ENCODE measurements around the gene TMEFF1.
"Not testable (repeated sequence)": the region's sequence is repeated elsewhere in the genome, so short reads cannot be mapped to it uniquely, and the experiment has no call there.

TMEFF1 gene

GRCh38 chr9:100472788-100473275 lies at the start of gene TMEFF1:
Gene TMEFF1 (plus strand): TSS chr9:100473149. CDS start chr9:100473545, 396 bp downstream.
- no peak for DNase-seq (ENCODE audit: low read depth)

- DNase-seq (ENCODE audit: low read depth): no peak
These were observed 47.2 kb upstream of the TMEFF1 start for GRCh38 chr9:100425758-100426157.

- DNase-seq (ENCODE audit: low read depth): no peak
These were observed 46.8 kb upstream of the TMEFF1 start for GRCh38 chr9:100426189-100426529.

- no peak for DNase-seq (ENCODE audit: low read depth)
These were observed 46.2 kb upstream of the TMEFF1 start, which contains the start of gene MSANTD3 for GRCh38 chr9:100426530-100427365. Gene MSANTD3 (plus strand): TSS chr9:100427143. CDS start chr9:100441939, 14,796 bp downstream.

- DNase-seq (ENCODE audit: low read depth): no peak
These were observed 45.3 kb upstream of the TMEFF1 start for GRCh38 chr9:100427366-100428263.

GRCh38 chr9:100428871-100429654 lies 43.9 kb upstream of the TMEFF1 start:
- peak; percentile 98 for DNase-seq (ENCODE audit: low read depth)

GRCh38 chr9:100430286-100430940 lies 42.5 kb upstream of the TMEFF1 start:
- no peak for DNase-seq (ENCODE audit: low read depth)

- DNase-seq (ENCODE audit: low read depth): no peak
These were observed 41.1 kb upstream of the TMEFF1 start for GRCh38 chr9:100431886-100432285.

GRCh38 chr9:100432736-100433135 lies 40.2 kb upstream of the TMEFF1 start:
- no peak for DNase-seq (ENCODE audit: low read depth)

GRCh38 chr9:100436571-100436970 lies 36.4 kb upstream of the TMEFF1 start:
- DNase-seq (ENCODE audit: low read depth): no peak

GRCh38 chr9:100437860-100438805 lies 34.8 kb upstream of the TMEFF1 start:
- DNase-seq (ENCODE audit: low read depth): peak; percentile 48

- no peak for DNase-seq (ENCODE audit: low read depth)
These were observed 32.9 kb upstream of the TMEFF1 start for GRCh38 chr9:100440071-100440470.

GRCh38 chr9:100440487-100440886 lies 32.5 kb upstream of the TMEFF1 start:
- DNase-seq (ENCODE audit: low read depth): not testable (repeated sequence)

GRCh38 chr9:100441911-100442361 lies 31.0 kb upstream of the TMEFF1 start:
- DNase-seq (ENCODE audit: low read depth): no peak

GRCh38 chr9:100443781-100444768 lies 28.9 kb upstream of the TMEFF1 start:
- DNase-seq (ENCODE audit: low read depth): no peak

GRCh38 chr9:100445161-100445902 lies 27.6 kb upstream of the TMEFF1 start:
- DNase-seq (ENCODE audit: low read depth): no peak

- no peak for DNase-seq (ENCODE audit: low read depth)
These were observed 26.9 kb upstream of the TMEFF1 start for GRCh38 chr9:100445903-100446549.

- DNase-seq (ENCODE audit: low read depth): no peak
These were observed 25.9 kb upstream of the TMEFF1 start for GRCh38 chr9:100447041-100447440.

Measured in non-pigmented ciliary epithelial cell (primary cell).